NCI-H82 treated with DMSO at 0.1 percent for 48 hours (cell line): ENCODE data around the gene CALB2.
"Not testable (repeated sequence)": the region's sequence is repeated elsewhere in the genome, so short reads cannot be mapped to it uniquely, and the experiment has no call there.

Experiments used
- DNase-seq: peaks from one replicate; lab custom pipeline; 2025; ENCODE audit not compliant: unreplicated experiment; lab: John Stamatoyannopoulos, UW

The CALB2 gene

DNA sequence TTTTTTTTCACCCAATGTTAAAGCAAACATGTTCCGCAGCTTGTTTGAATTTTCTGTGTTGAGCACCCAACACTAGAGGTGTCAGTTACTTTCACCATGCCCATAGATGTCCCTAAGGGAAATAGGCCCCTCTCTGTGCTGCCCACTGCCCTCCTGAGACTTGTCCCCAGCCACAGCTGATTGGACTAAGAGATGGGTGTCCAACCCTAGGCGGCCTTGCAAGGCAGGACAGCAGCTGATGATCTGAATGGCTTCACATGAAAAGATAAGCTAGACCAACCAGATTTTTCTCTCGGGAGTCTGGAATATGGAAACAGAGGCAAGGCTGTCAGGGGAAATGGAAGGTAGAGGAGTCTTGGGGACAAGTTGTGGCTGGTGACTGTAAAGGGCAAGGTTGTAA, 6.1 kb upstream of the CALB2 start:
- no peak for DNase-seq

DNA sequence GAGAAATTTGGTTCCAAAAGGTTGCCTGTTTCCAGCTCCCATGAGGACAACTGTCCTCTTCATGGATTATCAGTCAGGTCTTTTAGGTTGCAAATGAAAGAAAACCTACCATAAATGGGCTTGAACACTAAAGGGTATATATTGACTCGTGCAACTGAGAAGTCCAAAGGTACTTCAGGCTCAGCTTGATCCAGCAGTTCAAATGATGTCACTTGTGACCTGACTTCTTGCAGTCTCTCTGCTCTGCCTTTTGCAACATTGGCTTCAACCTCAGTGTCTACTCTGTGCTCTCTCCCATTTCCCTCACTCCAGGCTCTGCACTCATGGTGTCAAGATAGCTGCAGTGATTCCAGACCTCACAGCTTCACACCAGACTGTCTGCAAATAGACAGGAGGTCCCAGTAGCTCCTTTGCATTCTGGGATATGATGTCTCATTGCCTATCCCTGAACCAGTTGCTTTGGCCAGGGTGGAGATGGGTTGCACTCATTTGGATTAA, 5.5 kb upstream of the CALB2 start:
- DNase-seq: no peak

DNA sequence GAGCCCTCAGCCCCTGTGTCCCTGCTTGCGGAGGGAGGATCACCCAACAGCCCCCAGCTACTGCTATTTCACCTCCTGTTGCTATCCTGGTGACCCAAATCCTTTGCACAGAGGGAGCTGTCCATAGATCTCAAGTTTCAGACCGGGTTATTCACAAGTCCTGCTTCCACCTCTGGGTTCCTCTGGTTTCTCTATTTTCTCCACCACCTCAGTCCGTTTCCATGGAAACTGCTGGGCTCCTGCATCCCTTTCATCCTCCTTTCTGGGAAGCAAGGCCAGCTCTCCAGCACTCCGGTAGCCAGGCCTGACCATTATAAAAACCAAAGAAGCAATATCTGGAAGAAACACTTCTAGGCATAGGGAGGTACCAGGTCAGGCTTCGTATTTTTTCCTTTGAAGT, 4.8 kb upstream of the CALB2 start:
- DNase-seq: no peak

DNA sequence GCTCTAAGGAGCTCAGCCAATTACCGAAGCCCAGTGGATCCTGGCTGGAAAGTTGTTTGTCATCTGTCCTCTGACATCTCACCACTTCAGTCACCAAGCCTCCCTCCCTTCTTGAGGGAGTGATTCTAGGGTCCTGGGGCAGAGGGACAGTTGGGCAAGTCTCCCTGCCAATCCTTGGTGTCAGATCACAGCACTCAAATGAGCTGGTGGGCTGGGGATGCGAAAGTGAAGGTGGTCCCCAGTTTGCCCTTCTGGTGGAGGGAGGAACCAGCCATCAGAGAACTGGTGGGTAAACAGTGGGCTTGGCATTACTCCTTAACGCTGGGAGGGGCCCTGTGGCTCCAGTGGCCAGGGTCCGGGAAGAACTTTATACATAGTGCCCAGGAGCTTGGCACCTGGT, 4.4 kb upstream of the CALB2 start:
- no peak for DNase-seq

DNA sequence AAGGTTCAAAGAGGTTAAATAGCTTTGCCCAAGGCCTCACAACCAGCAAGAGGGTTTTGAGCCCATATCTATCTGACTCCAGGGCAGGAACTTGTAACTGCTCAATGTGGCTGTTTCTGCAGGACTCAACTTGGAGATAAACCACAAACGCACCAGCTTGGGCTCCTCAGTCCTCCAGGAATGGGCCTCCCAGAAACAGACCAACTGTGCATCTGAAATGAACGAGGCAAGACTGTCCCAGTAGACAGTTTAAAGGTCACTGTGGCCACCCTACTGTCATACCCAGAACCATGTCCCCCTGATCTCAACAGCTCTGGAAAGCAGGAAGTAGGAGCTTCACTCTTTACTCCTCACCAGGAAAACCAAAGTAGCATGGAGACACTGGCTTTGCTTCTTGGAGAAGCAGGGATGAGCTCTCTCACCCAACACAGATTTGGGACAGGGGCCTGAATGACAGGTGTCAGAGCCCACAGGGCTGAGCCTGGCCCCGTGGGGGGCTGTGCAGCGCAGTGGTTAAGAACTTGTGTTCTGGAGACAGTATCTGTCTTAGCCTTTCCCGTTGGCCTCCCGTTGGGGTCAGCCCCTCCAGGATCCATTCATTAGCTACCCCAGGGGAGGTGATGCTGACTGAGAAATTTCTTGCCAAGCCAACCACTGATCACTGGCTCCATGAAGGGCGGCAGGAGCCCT, 2.3 kb upstream of the CALB2 start:
- DNase-seq: no peak

DNA sequence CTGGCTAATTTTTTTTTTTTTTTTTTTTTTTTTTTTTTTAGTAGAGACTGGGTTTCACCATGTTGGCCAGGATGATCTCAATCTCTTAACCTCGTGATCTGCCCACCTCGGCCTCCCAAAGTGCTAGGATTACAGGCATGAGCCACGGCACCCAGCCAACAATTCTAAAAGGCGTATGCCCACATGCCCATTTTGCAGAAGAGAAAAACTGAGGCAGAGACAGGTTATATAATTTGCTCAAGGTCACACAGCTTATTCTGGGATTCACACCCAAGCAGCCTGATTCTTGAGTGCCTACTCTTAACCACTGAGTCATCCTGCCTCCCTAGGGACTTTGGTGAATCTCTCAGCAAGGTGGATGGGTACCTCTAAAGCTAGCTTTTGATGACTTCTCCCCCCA, 1.6 kb upstream of the CALB2 start:
- DNase-seq: not testable (repeated sequence)

DNA sequence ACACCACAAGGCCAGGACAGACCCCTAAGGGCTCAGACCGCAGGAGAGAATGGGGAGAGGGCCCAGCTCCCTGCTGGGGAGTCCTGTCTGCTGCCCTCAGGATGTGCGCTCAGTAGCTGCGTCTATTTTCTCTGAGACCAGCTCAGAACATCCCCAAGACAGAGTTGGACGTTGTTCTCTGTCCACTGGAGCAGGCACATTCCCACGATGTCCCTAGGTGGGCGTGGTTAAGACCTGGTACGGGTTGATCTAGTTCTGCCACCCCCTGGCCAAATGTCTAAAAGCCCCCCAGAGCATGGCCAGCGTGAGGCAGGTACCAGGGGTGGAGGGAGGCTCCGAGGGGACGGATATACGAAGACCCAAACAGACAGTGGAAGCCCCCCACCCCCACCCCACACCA, 842 bp upstream of the CALB2 start:
- DNase-seq: no peak

DNA sequence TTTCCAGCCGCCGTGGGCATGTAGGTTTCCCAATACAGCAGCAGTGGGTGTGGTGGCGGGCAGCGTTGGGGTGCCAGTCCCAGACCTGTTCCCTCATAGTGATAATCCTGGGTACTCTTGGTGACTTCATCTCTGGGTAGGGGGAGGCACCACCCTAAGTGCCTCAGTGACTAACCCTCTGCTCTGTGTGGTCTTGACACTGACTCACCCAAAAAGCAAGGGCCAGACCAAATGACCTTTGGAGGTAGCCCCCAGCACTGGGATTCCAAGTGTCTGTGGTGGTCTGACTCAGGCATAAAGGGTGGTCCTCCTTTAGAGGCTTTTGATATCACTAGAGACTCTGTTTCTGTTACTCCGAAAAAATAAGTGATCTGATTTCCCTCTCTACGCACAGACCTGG, 908 bp downstream of the CALB2 start:
- no peak for DNase-seq

DNA sequence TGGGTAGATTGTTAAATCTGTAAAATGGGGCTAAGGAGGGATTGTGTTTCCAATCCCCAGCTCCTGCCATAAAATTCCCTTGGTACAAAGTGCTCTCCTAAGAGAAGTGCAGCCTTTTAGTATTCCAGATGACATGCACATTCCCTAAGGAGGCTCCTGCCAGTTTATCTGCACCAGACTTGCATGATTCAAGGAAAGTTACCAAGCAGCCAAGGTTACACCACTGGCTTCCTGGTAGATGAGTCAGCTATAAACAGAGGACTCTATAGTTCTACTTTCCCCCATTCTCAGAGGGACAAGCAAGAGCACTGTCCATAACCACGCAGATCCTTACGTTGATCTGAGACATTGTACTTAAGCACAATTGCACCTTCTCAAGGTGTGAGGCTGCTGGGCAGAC, 1.9 kb downstream of the CALB2 start:
- DNase-seq: no peak

DNA sequence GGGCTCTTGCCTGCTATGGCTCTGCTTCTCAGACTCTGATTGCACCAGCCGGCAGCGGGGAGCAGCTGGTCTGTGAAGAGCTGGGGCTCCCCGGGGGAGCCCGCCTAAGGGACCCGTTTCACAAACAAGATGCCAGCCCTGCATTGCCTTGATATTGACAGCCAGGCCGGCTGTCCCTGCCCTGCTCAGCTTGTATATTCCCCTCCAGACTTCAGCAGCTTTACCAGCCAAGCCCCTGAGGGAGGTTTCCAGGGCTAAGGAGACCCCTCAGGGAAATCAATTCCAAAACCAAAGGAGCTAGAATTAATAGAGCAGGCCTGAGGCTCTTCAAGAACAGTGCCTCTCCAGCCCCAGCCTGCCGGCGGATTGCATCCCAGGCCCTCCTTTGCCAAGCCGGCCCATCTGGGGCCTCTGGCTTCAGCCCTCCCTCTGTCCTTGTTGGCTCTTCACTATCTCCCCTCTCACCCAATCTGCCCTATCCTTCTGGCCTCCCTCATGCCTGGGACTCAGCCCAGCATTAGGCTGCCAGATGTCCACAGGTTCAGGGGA, 5.7 kb downstream of the CALB2 start:
- DNase-seq: no peak

DNA sequence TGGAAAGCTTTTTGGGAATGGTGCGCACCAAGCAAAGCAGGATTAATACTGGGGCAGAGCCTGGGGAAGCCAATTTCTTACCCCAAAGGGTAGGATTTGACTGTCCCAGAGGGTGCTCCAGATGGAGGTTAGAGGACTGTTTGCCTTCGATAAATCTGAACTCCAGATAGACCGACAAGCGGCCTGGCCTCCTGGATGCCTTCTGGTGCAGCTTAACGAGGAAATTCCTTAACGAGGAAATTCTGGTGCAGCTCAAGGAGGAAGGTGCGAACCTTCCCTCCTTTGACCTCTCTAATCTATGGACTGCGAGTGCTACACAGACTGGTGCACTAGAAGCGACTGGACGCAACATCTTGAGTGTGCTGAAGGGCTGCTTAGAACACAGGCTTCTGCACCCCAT, 6.5 kb downstream of the CALB2 start:
- DNase-seq: no peak

DNA sequence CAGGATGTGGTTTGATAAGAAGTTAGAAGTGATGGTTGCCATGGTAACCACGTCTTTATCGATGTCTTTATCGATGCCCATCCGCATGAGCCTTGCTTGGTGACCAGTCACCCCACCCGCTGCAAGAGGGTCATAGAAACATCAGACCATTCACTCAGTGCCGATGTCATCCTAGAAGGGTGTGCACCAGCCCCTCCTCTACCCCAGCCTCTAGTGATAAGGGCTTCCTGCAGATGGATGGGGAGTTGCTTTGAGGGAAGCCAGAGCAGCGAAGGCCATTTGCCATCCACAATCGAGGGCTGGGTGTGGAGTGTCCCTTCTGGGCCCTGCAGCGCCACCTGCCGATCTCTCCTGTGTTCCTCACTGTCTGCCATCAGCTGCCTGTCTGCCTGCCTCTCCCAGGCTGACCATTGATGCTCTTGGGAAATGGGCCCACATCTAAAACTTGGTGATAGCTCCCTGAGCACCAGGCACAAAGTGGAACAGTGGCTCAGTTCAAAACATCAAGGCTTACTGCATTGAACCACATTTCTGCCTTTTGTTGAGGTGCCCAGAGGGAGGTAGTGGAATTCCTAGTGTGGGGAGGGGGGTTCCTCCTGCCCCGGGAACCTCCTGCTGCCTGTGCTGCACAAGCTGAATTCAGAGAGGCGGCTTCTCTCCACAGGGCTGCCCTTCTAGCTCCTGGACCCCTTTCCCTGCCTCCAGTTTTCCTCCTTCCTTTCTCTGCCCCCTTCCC, 8.9 kb downstream of the CALB2 start:
- no peak for DNase-seq

DNA sequence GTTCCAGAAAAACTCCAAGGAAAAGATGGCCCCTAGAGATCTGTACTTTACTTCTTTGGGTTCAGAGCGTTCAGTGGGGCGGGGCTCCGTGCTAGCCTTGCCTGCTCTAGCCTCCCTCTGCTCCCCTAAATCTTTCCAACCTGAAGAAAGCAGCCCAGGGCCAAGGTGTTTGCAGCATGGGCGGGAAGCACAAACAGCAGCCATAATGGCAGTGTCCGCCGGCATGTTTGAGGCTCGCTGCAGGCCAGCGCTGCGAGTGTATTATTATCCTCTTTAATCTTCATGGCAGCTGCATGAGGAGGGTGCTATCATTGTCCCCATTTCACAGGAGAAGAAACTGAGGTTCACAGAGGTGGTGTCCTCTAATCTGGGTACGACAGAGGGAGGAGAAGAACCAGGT, 10.4 kb downstream of the CALB2 start:
- DNase-seq: no peak

DNA sequence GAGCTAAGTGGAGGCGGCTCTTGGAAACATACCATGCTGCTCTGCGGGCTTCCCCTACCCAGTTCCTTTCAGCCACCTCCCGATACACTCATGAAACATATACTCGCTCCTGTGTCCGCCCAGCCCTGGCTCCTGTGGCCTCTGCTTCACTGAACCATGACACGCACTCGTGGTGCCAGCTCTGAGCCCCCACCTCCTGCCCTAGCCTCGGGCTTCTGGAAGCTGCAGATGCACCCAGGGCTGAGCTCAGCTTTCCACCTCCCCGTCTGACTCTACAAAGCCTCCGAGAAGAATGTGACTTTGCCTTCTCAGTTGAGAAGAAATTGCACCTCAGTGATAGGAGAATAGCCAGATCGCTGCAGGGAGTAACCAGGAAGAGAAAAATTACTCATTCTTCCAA, 11.0 kb downstream of the CALB2 start:
- no peak for DNase-seq

DNA sequence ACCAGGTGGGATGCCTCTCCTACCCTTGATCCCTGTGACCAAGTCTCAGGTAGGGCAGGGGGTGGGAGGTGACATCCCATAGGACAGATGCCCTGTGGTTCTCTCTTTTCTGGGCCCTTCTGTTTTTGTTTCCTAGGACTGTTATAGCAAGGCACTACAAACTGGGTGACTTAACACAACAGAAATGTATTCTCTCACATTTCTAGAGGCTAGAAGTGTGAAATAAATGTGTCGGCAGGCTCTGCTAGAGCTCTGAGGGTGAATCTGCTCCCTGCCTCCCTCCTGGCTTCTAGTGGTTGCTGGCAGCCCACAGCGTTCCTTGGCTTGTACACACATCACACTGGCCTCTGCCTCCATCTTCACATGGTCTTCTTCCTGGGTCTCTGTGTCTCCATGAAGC, 12.7 kb downstream of the CALB2 start:
- no peak for DNase-seq

DNA sequence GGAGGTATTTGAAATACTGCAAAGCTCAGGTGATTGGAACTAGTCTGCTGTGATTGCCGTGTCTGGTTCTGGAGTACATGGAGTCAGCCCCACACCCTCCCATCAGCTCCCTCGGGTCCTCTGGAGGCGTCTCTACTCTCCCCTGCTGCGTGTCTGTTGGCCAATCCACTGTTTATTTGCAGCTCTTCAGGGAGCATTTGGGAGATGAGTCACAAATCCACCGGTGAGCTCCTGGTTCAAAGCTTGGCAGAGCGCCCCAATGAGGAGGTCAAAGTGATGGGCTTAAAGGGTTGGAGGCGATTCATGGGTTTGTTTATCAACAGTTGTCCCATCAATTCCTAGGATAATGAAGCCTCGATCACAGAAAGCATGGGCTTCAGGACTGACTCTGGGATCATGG, 14.6 kb downstream of the CALB2 start:
- no peak for DNase-seq

DNA sequence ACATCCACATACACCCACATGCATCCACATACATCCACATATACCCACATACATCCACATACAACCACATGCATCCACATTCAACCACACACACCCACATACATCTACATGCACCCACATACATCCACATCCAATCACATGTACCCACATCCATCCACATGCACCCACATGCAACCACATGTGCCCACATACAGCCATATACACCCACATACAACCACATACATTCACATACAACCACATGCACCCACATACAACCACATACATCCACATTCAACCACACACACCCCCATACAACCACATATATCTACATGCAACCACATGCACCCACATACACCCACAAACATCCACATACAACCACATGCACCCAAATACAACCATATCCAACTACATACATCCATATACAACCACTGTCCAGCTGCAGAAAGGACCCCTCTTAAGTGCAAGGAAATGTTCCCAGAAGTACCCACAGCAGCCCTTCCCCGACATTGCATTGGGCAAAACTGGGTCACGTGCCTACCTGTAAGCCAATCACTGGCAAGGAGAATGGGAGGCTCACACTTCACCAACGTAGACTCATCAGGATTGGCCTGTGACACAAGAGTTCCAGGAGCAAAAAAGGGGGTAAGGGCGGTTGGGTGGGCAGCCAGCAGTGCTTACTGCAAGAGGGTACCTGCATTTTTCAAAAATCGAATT, 18.1 kb downstream of the CALB2 start:
- DNase-seq: no peak

DNA sequence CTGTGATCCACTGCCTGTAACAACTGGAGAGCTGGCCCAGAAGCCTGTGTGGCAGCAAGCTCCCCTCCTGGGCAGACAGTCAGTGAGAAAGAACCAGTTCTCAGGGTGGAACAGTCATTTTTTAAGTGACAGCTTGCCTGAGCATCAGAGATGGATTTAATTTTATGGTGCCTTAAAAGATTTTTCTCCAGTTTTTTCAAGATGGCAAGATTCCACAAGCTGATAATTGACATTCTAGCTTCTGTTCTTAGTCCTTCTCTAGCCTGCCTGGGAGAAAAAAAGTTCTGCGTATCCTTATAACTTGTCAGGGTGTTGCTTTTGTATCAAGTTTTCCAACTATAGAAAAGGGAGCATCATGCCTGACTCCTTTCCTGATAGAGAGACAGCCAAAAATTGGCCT, 21.2 kb downstream of the CALB2 start:
- DNase-seq: no peak

DNA sequence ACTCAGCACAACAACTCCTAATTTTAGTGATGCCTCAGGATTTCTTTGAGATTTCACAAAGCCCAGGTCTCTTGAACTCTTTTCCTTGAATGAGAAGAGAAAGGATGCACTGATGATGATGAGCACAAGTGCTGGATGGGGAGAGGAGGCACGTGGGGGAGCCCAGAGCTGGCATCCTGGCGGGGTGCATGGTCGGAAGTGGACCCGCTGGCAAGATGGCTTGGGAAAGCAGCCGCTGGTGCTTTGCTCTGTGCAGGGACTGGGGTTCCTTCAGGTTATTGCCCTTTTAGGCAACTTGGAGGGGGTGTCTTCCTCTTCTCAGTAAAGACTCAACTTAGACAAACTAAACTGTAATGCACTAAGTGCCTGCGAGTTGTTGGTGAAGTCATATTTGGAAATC, 22.3 kb downstream of the CALB2 start:
- DNase-seq: no peak

DNA sequence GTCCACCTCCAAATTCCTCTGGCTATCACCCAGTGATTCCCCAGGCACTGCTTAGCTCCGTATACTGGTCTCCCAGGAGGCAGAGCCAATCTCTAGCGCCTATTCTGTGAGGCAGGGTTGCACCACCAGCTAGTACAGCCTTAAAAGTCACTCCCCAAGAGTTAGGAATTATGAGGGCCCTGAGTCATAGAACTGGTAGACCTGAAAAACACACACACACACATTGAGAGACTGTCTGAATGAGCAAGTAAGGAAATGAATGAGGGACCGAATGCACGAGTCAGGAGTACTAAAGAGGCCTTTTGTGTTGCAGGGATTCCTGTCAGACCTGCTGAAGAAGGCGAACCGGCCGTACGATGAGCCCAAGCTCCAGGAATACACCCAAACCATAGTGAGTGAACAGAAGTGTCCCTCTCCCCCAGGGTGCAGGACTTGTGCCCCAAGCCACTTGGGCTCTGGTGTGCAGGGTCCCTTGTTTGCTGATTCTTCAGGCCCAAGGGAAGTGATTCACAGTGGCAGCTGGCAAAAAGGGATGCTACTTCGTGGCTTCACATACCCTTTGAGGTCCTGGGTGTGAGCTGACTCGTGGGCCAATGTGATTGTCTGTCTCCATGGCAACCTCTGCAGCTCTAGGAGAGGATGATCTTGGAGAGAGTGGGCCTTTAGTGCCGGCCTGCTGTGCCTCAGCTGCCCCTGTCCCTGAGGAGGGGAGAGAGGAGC, 24.7 kb downstream of the CALB2 start:
- no peak for DNase-seq

DNA sequence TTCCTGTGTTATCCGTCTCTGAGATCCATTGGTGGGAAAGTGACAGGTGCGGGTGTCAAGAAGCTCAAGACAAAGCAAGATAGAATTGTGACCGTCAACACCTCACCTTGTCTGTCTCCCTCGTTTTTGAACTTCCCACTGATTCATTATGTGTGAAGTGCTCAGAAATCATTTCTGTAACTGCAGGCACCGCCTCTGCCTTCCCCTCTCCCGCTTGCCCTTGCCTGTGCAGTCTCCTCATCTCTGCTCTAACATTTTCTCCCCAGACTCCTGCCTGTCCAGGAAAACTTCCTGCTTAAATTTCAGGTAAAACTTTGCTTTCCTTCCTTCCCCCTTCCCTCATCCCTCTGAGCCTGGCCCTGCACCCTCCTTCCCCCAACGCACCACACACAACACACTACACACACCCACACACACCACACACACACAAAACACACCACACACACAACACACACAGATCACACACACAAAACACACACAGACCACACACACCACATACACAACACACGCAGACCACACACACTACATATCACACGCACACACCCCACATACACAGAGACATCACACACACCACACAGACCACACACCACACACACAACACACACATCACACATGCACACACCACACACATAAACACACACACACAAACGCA, 25.7 kb downstream of the CALB2 start:
- DNase-seq: no peak
